OCI-LY7 (cell line): ENCODE results near the gene PPP2R3A.

Source experiments
- CTCF ChIP-seq: fragments of 200-600 bp; sonication (generic); conservative IDR thresholded peaks from 2 replicates; pipeline ENCODE4 v1.5.1; 2014; ENCODE audit warnings: mild to moderate bottlenecking, antibody characterized with exemption, low read length, moderate library complexity, mixed read lengths
- EZH2phosphoT487 ChIP-seq: fragments of 200-600 bp; sonication (generic); IDR thresholded peaks from 2 replicates; pipeline ENCODE4 v1.6.1; 2018; ENCODE audit warnings: low read depth, borderline replicate concordance, mild to moderate bottlenecking, mixed run types, antibody characterized with exemption, low read length, moderate library complexity, mixed read lengths

- TF ChIP-seq CTCF (peak; percentile 90), EZH2phosphoT487 (no peak)
Observed at GRCh38 chr3:136078421-136079364, 113.2 kb downstream of the PPP2R3A start.
